T-helper 1 cell treated with Interleukin-12 subunit alpha and Interleukin-12 subunit beta and Interleukin-4 antibody, amounts not matched to agents 30 μg/mL and 1 μg/mL, for 36 hours (primary cell): ENCODE measurements around the gene ZFAND3.
"Not testable (repeated sequence)": the region's sequence is repeated elsewhere in the genome, so short reads cannot be mapped to it uniquely, and the experiment has no call there.

Experiments used
- H3K27ac Mint-ChIP-seq: one replicate; pipeline ENCODE4 v1.8.0; 2021; ENCODE audit warnings: mild to moderate bottlenecking, mixed read lengths
- H3K27me3 Mint-ChIP-seq: one replicate; pipeline ENCODE4 v1.8.0; 2021; ENCODE audit warnings: low read depth, mixed read lengths
- H3K36me3 Mint-ChIP-seq: one replicate; pipeline ENCODE4 v1.8.0; 2021; ENCODE audit warnings: low read depth, mixed read lengths
- H3K4me1 Mint-ChIP-seq: one replicate; pipeline ENCODE4 v1.8.0; 2021; ENCODE audit warnings: low read depth, mixed read lengths
- H3K4me3 Mint-ChIP-seq: one replicate; pipeline ENCODE4 v1.8.0; 2021; ENCODE audit warnings: mild to moderate bottlenecking, moderate library complexity, mixed read lengths
- H3K9me3 Mint-ChIP-seq: one replicate; pipeline ENCODE4 v1.8.0; 2021; ENCODE audit warnings: mixed read lengths

The ZFAND3 gene

GRCh38 chr6:37876843-37877242 lies 57.3 kb downstream of the ZFAND3 start:
- H3K4me1 Mint-ChIP-seq: peaks cover 17% of the 10 kb centered on the region
- H3K36me3 Mint-ChIP-seq: peaks cover 10% of the 10 kb centered on the region
- no peaks in the 10 kb centered on the region for H3K27me3 Mint-ChIP-seq
- no peak overlapping the region for H3K4me3 Mint-ChIP-seq
- no peak overlapping the region for H3K27ac Mint-ChIP-seq
- H3K9me3 Mint-ChIP-seq: peaks cover 8% of the 10 kb centered on the region

GRCh38 chr6:37877373-37878149 lies 58.0 kb downstream of the ZFAND3 start:
- peaks cover under 1% of the 10 kb centered on the region for H3K9me3 Mint-ChIP-seq
- H3K4me3 Mint-ChIP-seq: no peak overlapping the region
- H3K36me3 Mint-ChIP-seq: peaks cover 4% of the 10 kb centered on the region
- no peak overlapping the region for H3K27ac Mint-ChIP-seq
- H3K27me3 Mint-ChIP-seq: no peaks in the 10 kb centered on the region
- H3K4me1 Mint-ChIP-seq: peaks cover 14% of the 10 kb centered on the region

DNA sequence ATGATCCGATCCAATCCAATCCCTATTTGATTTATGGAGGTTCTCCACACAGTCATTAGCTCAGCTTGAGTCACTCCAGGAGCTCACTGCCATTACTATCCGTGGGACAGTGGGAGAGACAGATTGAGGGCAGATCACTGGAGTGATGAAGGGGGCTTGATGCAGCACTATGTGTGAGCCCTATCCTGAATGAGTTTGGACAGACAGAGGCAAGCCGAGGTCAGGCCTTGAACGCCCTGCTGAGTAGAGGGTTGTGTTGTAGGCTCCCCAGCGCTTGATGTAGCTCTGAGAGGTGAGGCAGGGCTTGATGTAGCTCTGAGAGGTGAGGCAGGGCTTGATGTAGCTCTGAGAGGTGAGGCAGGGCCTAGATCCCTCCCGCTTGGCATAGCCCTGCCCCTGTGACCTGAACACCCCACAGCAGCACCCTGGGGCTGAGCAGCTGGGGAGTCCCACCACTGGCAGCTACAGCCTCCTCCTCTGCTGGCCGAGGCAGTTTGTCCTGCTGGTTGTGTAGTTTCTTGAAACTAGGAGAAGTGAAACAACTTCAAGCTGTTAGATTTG lies 58.7 kb downstream of the ZFAND3 start:
- H3K4me3 Mint-ChIP-seq: no peak overlapping the region
- no peaks in the 10 kb centered on the region for H3K9me3 Mint-ChIP-seq
- peaks cover 14% of the 10 kb centered on the region for H3K4me1 Mint-ChIP-seq
- peaks cover 3% of the 10 kb centered on the region for H3K36me3 Mint-ChIP-seq
- no peak overlapping the region for H3K27ac Mint-ChIP-seq
- H3K27me3 Mint-ChIP-seq: no peaks in the 10 kb centered on the region

GRCh38 chr6:37880602-37881001 lies 61.1 kb downstream of the ZFAND3 start:
- not testable (repeated sequence) for H3K36me3 Mint-ChIP-seq, H3K4me3 Mint-ChIP-seq, H3K27me3 Mint-ChIP-seq, H3K9me3 Mint-ChIP-seq, H3K27ac Mint-ChIP-seq
- peaks cover 10% of the 10 kb centered on the region for H3K4me1 Mint-ChIP-seq

DNA sequence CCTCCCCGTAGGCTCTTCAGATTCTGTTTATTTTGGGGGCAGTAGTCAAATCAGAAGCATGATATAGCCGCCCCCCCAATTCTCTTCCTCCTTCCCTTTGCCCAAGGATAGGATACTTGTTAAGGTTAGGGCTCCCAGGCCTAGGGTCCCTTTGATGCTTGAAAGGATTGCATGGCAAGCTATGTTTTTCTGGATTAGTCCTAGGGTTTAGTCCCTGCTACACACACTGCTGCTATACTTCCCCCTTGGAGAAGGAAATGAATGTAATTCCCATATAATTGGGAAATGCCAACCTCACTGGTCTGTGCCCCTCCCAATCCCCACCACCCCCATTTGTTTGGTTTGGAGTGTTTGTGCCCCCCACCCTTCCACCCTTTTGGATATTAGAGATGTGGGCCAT lies 62.8 kb downstream of the ZFAND3 start:
- no peaks in the 10 kb centered on the region for H3K9me3 Mint-ChIP-seq

DNA sequence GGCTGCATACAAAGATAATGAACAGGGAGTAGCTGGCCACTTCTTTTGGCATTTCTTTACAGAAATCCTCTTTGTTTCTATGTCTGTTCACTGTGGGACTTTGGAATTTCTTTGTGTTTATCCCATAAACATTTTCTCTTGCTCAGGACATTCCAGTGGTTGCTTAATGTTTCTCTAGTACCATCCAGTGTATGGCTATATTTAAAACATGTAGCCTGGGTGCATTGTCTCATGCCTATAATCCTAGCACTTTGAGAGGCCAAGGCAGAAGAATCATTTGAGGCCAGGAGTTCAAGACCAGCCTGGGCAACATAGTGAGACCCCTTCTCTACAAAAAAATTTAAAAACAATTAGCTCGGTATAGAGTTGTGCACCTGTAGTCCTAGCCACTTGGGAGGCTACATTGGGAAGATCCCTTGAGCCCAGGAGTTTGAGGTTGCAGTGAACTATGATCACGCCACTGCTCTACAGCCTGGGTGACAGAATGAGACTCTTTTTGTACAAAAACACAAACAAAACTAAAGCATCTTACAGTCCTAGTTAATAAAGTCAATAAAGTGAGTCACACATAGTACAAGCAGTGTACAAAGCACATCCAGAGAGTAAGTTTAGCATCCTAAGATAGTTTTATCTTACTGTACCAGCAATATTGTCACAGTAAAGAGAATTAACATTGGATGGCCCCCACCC lies 63.3 kb downstream of the ZFAND3 start:
- H3K9me3 Mint-ChIP-seq: no peaks in the 10 kb centered on the region
- H3K27me3 Mint-ChIP-seq: no peaks in the 10 kb centered on the region
- H3K27ac Mint-ChIP-seq: no peak overlapping the region
- peaks cover 9% of the 10 kb centered on the region for H3K4me1 Mint-ChIP-seq
- peaks cover 2% of the 10 kb centered on the region for H3K36me3 Mint-ChIP-seq
- no peak overlapping the region for H3K4me3 Mint-ChIP-seq

More for the DNA sequence above, 62.8 kb downstream of the ZFAND3 start:
- H3K4me1 Mint-ChIP-seq: peaks cover 12% of the 10 kb centered on the region
- peaks cover 2% of the 10 kb centered on the region for H3K36me3 Mint-ChIP-seq
- no peak overlapping the region for H3K4me3 Mint-ChIP-seq
- no peak overlapping the region for H3K27ac Mint-ChIP-seq
- no peaks in the 10 kb centered on the region for H3K27me3 Mint-ChIP-seq

- H3K36me3 Mint-ChIP-seq: peaks cover 2% of the 10 kb centered on the region
- no peak overlapping the region for H3K27ac Mint-ChIP-seq
- no peaks in the 10 kb centered on the region for H3K9me3 Mint-ChIP-seq
- H3K27me3 Mint-ChIP-seq: no peaks in the 10 kb centered on the region
- H3K4me3 Mint-ChIP-seq: no peak overlapping the region
- peaks cover 8% of the 10 kb centered on the region for H3K4me1 Mint-ChIP-seq
Measured at GRCh38 chr6:37884548-37884947, 65.0 kb downstream of the ZFAND3 start.

GRCh38 chr6:37889051-37889450 lies 69.5 kb downstream of the ZFAND3 start:
- H3K27ac Mint-ChIP-seq: no peak overlapping the region
- H3K4me3 Mint-ChIP-seq: no peak overlapping the region
- H3K36me3 Mint-ChIP-seq: peaks cover 2% of the 10 kb centered on the region
- H3K4me1 Mint-ChIP-seq: peaks cover 6% of the 10 kb centered on the region
- no peaks in the 10 kb centered on the region for H3K9me3 Mint-ChIP-seq
- no peaks in the 10 kb centered on the region for H3K27me3 Mint-ChIP-seq

GRCh38 chr6:37889486-37889885 lies 70.0 kb downstream of the ZFAND3 start:
- Mint-ChIP-seq H3K27me3 (no peaks in the 10 kb centered on the region), H3K9me3 (no peaks in the 10 kb centered on the region), H3K4me1 (peaks cover 7% of the 10 kb centered on the region), H3K4me3 (no peak overlapping the region), H3K36me3 (peaks cover 2% of the 10 kb centered on the region), H3K27ac (no peak overlapping the region)

DNA sequence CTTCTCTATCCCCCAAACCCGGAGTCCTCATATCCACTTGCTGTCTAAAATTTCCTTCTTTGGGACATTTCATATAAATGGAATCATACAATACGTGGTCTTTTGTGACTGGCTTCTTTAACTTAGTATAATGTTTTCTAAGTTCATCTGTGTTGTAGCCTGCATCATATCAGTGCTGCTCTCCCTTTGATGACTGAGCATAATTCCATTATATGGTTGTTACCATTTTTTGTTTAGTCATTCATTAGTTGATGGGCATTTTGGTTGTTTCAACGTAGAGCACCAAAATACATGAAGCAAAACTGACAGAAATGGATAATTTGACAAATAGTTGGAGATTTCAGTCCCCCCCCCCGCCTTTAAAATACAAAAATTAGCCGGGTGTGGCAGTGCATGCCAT lies 71.5 kb downstream of the ZFAND3 start:
- Mint-ChIP-seq H3K27me3 (no peaks in the 10 kb centered on the region), H3K4me3 (no peak overlapping the region), H3K9me3 (no peaks in the 10 kb centered on the region)

DNA sequence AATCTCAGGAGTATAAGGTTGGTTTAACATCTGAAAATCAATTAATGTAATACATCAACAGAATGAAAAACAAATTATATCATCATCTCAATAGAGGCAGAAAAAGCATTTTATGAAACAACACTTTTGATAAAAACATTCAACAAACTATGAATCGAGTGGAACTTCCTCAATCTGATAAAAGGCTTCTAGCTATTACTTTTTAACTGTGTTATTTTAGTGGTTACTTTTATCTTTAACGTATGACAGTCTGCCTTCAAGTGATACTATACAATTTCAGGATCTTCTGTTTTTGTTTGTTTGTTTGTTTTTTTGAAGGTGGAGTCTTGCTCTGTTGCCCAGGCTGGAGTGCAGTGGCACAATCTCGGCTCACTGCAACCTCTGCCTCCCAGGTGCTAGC lies 73.7 kb downstream of the ZFAND3 start:
- Mint-ChIP-seq H3K36me3 (peaks cover 9% of the 10 kb centered on the region), H3K4me1 (peaks cover 10% of the 10 kb centered on the region), H3K27me3 (no peaks in the 10 kb centered on the region), H3K9me3 (no peaks in the 10 kb centered on the region), H3K4me3 (no peak overlapping the region), H3K27ac (no peak overlapping the region)

More for the DNA sequence above, 71.5 kb downstream of the ZFAND3 start:
- peaks cover 7% of the 10 kb centered on the region for H3K4me1 Mint-ChIP-seq
- H3K36me3 Mint-ChIP-seq: peaks cover 7% of the 10 kb centered on the region
- H3K27ac Mint-ChIP-seq: no peak overlapping the region

DNA sequence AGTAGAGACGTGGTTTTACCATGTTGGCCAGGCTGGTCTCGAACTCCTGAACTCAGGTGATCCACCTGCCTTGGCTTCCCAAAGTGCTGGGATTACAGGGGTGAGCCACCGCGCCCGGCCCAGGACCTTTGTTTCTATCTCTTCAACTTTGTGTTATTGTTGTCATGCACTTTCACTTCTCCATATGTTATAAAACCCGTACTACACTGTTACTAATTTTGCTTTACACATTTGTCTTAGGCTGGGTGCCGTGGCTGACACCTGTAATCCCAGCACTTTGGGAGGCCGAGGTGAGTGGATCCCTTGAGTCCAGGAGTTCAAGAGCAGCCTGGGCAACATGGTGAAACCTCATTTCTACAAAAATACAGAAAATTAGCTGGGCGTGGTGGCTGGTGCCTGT lies 74.2 kb downstream of the ZFAND3 start:
- not testable (repeated sequence) for H3K27me3 Mint-ChIP-seq, H3K4me1 Mint-ChIP-seq, H3K4me3 Mint-ChIP-seq, H3K36me3 Mint-ChIP-seq, H3K9me3 Mint-ChIP-seq, H3K27ac Mint-ChIP-seq

GRCh38 chr6:37894585-37894984 lies 75.1 kb downstream of the ZFAND3 start:
- Mint-ChIP-seq H3K36me3 (peaks cover 9% of the 10 kb centered on the region), H3K4me3 (no peak overlapping the region), H3K9me3 (no peaks in the 10 kb centered on the region), H3K27ac (no peak overlapping the region), H3K27me3 (no peaks in the 10 kb centered on the region), H3K4me1 (peaks cover 10% of the 10 kb centered on the region)

- H3K9me3 Mint-ChIP-seq: no peaks in the 10 kb centered on the region
- no peak overlapping the region for H3K4me3 Mint-ChIP-seq
- H3K4me1 Mint-ChIP-seq: peaks cover 10% of the 10 kb centered on the region
- H3K36me3 Mint-ChIP-seq: peaks cover 9% of the 10 kb centered on the region
- H3K27me3 Mint-ChIP-seq: no peaks in the 10 kb centered on the region
- H3K27ac Mint-ChIP-seq: no peak overlapping the region
Measured at GRCh38 chr6:37897321-37897720, 77.8 kb downstream of the ZFAND3 start.
